Measurements from ENCODE around the gene EXD3. TPM values are rescaled to one million over a fixed set of nuclear protein-coding genes. Genes with fewer than 3 reads are reported as not detected.

Gene EXD3
- total RNA-seq, 1 donor from 2014 or later: 6.8 TPM

GRCh38 chr9:137295238-137295811, 127.6 kb downstream of the EXD3 start:
- Mint-ChIP-seq H3K27ac (no peak overlapping the region), H3K9me3 (no peaks in the 10 kb centered on the region), H3K36me3 (ENCODE audit: low read depth) (no peaks in the 10 kb centered on the region), H3K4me1 (ENCODE audit: low read depth) (peaks cover 5% of the 10 kb centered on the region), H3K4me3 (ENCODE audit: low read depth) (no peak overlapping the region), H3K27me3 (ENCODE audit: low read depth) (peaks cover 34% of the 10 kb centered on the region)
- intact Hi-C loops (cut with micrococcal nuclease): loop anchor here (2.0 kb wide), 1 partner anchor 111 kb away; no protein-coding TSS in a partner anchor
- DNase-seq (ENCODE audit: low spot score): peak; percentile 43

GRCh38 chr9:137294681-137295237, 128.2 kb downstream of the EXD3 start:
- intact Hi-C loops (cut with micrococcal nuclease): loop anchor here (2.0 kb wide), 1 partner anchor 112 kb away; no protein-coding TSS in a partner anchor
- H3K27me3 Mint-ChIP-seq (ENCODE audit: low read depth): peaks cover 31% of the 10 kb centered on the region
- DNase-seq (ENCODE audit: low spot score): no peak
- H3K36me3 Mint-ChIP-seq (ENCODE audit: low read depth): no peaks in the 10 kb centered on the region
- no peak overlapping the region for H3K27ac Mint-ChIP-seq
- H3K9me3 Mint-ChIP-seq: no peaks in the 10 kb centered on the region
- H3K4me1 Mint-ChIP-seq (ENCODE audit: low read depth): peaks cover 2% of the 10 kb centered on the region
- H3K4me3 Mint-ChIP-seq (ENCODE audit: low read depth): peak overlapping the region; percentile 45

GRCh38 chr9:137294091-137294680, 128.8 kb downstream of the EXD3 start:
- Mint-ChIP-seq H3K4me1 (ENCODE audit: low read depth) (peaks cover 1% of the 10 kb centered on the region), H3K4me3 (ENCODE audit: low read depth) (peak overlapping the region; percentile 45), H3K27ac (no peak overlapping the region), H3K36me3 (ENCODE audit: low read depth) (no peaks in the 10 kb centered on the region), H3K9me3 (no peaks in the 10 kb centered on the region), H3K27me3 (ENCODE audit: low read depth) (peaks cover 29% of the 10 kb centered on the region)
- intact Hi-C loops (cut with micrococcal nuclease): loop anchor here (2.0 kb wide), 1 partner anchor 113 kb away; no protein-coding TSS in a partner anchor
- DNase-seq (ENCODE audit: low spot score): no peak

- Mint-ChIP-seq H3K27ac (no peak overlapping the region), H3K9me3 (no peaks in the 10 kb centered on the region), H3K27me3 (ENCODE audit: low read depth) (peaks cover 26% of the 10 kb centered on the region), H3K36me3 (ENCODE audit: low read depth) (no peaks in the 10 kb centered on the region), H3K4me1 (ENCODE audit: low read depth) (peaks cover 1% of the 10 kb centered on the region), H3K4me3 (ENCODE audit: low read depth) (no peak overlapping the region)
- no peak for DNase-seq (ENCODE audit: low spot score)
- intact Hi-C loops (cut with micrococcal nuclease): loop anchor here (2.0 kb wide), 1 partner anchor 113 kb away; no protein-coding TSS in a partner anchor
Measured at GRCh38 chr9:137293482-137294090, 129.4 kb downstream of the EXD3 start.

GRCh38 chr9:137293094-137293481, 129.9 kb downstream of the EXD3 start:
- no peak for DNase-seq (ENCODE audit: low spot score)
- no peaks in the 10 kb centered on the region for H3K9me3 Mint-ChIP-seq
- peaks cover 24% of the 10 kb centered on the region for H3K27me3 Mint-ChIP-seq (ENCODE audit: low read depth)
- H3K4me3 Mint-ChIP-seq (ENCODE audit: low read depth): no peak overlapping the region
- no peak overlapping the region for H3K27ac Mint-ChIP-seq
- peaks cover 1% of the 10 kb centered on the region for H3K4me1 Mint-ChIP-seq (ENCODE audit: low read depth)
- intact Hi-C loops (cut with micrococcal nuclease): no loop called here
- no peaks in the 10 kb centered on the region for H3K36me3 Mint-ChIP-seq (ENCODE audit: low read depth)

- H3K36me3 Mint-ChIP-seq (ENCODE audit: low read depth): peaks cover 8% of the 10 kb centered on the region
- no peak overlapping the region for H3K27ac Mint-ChIP-seq
Measured at GRCh38 chr9:137286975-137287383, 136.0 kb downstream of the EXD3 start.

GRCh38 chr9:137281345-137282116, 141.4 kb downstream of the EXD3 start:
- Mint-ChIP-seq H3K27ac (no peak overlapping the region), H3K27me3 (ENCODE audit: low read depth) (no peaks in the 10 kb centered on the region), H3K9me3 (no peaks in the 10 kb centered on the region), H3K4me3 (ENCODE audit: low read depth) (no peak overlapping the region), H3K36me3 (ENCODE audit: low read depth) (peaks cover 10% of the 10 kb centered on the region), H3K4me1 (ENCODE audit: low read depth) (peaks cover 8% of the 10 kb centered on the region)
- no peak for DNase-seq (ENCODE audit: low spot score)
- intact Hi-C loops (cut with micrococcal nuclease): no loop called here

More at GRCh38 chr9:137286975-137287383, 136.0 kb downstream of the EXD3 start:
- H3K27me3 Mint-ChIP-seq (ENCODE audit: low read depth): no peaks in the 10 kb centered on the region
- H3K4me1 Mint-ChIP-seq (ENCODE audit: low read depth): peaks cover 3% of the 10 kb centered on the region
- no peak for DNase-seq (ENCODE audit: low spot score)
- no peak overlapping the region for H3K4me3 Mint-ChIP-seq (ENCODE audit: low read depth)
- H3K9me3 Mint-ChIP-seq: no peaks in the 10 kb centered on the region
- intact Hi-C loops (cut with micrococcal nuclease): no loop called here

- Mint-ChIP-seq H3K36me3 (ENCODE audit: low read depth) (peaks cover 10% of the 10 kb centered on the region), H3K4me3 (ENCODE audit: low read depth) (no peak overlapping the region), H3K27me3 (ENCODE audit: low read depth) (no peaks in the 10 kb centered on the region), H3K27ac (no peak overlapping the region), H3K9me3 (no peaks in the 10 kb centered on the region), H3K4me1 (ENCODE audit: low read depth) (peaks cover 8% of the 10 kb centered on the region)
- no peak for DNase-seq (ENCODE audit: low spot score)
- intact Hi-C loops (cut with micrococcal nuclease): no loop called here
Measured at GRCh38 chr9:137280474-137281344, 142.3 kb downstream of the EXD3 start.

- Mint-ChIP-seq H3K36me3 (ENCODE audit: low read depth) (peaks cover 10% of the 10 kb centered on the region), H3K27ac (no peak overlapping the region), H3K4me1 (ENCODE audit: low read depth) (peaks cover 8% of the 10 kb centered on the region), H3K27me3 (ENCODE audit: low read depth) (no peaks in the 10 kb centered on the region), H3K4me3 (ENCODE audit: low read depth) (peak overlapping the region; percentile 8), H3K9me3 (no peaks in the 10 kb centered on the region)
- no peak for DNase-seq (ENCODE audit: low spot score)
- intact Hi-C loops (cut with micrococcal nuclease): no loop called here
Measured at GRCh38 chr9:137279741-137280473, 143.1 kb downstream of the EXD3 start.

GRCh38 chr9:137278721-137279711, 143.9 kb downstream of the EXD3 start:
- H3K27ac Mint-ChIP-seq: no peak overlapping the region
- intact Hi-C loops (cut with micrococcal nuclease): no loop called here
- H3K9me3 Mint-ChIP-seq: no peaks in the 10 kb centered on the region
- peaks cover 10% of the 10 kb centered on the region for H3K36me3 Mint-ChIP-seq (ENCODE audit: low read depth)
- H3K4me1 Mint-ChIP-seq (ENCODE audit: low read depth): peaks cover 8% of the 10 kb centered on the region
- no peak overlapping the region for H3K4me3 Mint-ChIP-seq (ENCODE audit: low read depth)
- no peak for DNase-seq (ENCODE audit: low spot score)
- H3K27me3 Mint-ChIP-seq (ENCODE audit: low read depth): no peaks in the 10 kb centered on the region

Data from activated T-helper 2 cell treated with anti-CD3 and anti-CD28 coated beads, Interferon-gamma antibody, Interleukin-2, Interleukin-4, amounts not matched to agents 10 μg/mL and 5 μg/mL and 100 μg/mL, durations not matched to agents 14 hours and 24 hours and 36 hours (primary cell).